HepG2 (cell line): ENCODE measurements around the gene PIAS1.

Experiments
- ARID2 ChIP-seq: sonication (generic); formaldehyde crosslinking; IDR thresholded peaks from 2 replicates; pipeline ENCODE4 v1.8.1; 2022; ENCODE audit warnings: mild to moderate bottlenecking, missing genetic modification reagents, borderline replicate concordance
- FOXC1 ChIP-seq: sonication (generic); formaldehyde crosslinking; IDR thresholded peaks from 2 replicates; pipeline ENCODE4 v1.8.0; 2022; ENCODE audit warnings: mild to moderate bottlenecking, missing genetic modification reagents, borderline replicate concordance
- SMC3 ChIP-seq: IDR thresholded peaks from 2 replicates; pipeline ENCODE4 v1.6.1; 2011; ENCODE audit warnings: low read length, improper control_type of control experiment
- ZNF124 ChIP-seq: sonication (generic); formaldehyde crosslinking; IDR thresholded peaks from 2 replicates; pipeline ENCODE4 v1.4.0; 2020; ENCODE audit warnings: missing genetic modification reagents
- TF ChIP-seq, protein P1 (sequence below): sonication (generic); formaldehyde crosslinking; IDR thresholded peaks from 2 replicates; pipeline ENCODE4 v1.8.0; 2022; ENCODE audit warnings: mild to moderate bottlenecking, missing genetic modification reagents, borderline replicate concordance
- TF ChIP-seq, protein P2 (sequence below): IDR thresholded peaks from 2 replicates; pipeline ENCODE4 v1.6.1; 2012; ENCODE audit warnings: low read length, improper control_type of control experiment

DNA sequence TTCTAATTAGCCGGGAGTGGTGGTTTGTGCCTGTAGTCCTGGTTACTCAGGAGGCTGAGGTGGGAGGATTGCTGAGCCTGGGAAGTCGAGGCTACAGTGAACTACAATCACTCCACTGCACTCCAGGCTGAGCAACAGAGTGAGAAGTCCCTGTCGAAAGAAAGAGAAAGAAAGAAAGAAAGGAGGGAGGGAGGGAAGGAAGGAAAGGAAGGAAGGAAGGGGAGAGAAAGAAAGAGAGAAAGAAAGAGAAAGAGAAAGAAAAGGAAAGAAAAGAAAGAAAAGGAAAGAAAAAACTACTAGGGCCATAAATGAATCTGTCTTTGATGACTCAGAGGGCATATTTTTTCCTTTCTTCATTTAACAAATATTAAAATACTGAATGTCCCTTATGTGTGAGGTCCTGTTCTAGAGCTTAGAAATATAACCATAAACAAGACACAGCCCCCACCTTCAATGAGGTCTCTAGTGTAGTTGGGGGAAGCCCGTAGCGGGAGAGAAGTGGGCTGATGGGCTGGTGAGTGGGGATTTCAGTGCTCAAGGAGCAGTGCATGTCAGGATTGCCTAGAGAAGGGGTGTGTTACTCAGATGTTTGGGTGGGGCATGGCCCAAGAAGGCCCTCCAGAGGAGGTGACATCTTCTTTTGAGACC lies 35.2 kb upstream of the PIAS1 start:
- TF ChIP-seq, protein P1, sequence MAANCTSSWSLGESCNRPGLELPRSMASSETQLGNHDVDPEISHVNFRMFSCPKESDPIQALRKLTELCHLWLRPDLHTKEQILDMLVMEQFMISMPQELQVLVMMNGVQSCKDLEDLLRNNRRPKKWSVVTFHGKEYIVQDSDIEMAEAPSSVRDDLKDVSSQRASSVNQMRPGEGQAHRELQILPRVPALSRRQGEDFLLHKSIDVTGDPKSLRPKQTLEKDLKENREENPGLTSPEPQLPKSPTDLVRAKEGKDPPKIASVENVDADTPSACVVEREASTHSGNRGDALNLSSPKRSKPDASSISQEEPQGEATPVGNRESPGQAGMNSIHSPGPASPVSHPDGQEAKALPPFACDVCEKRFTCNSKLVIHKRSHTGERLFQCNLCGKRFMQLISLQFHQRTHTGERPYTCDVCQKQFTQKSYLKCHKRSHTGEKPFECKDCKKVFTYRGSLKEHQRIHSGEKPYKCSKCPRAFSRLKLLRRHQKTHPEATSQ (CRISPR knock-in tag): no peak
- TF ChIP-seq FOXC1 (CRISPR knock-in tag) (no peak), SMC3 (no peak), ARID2 (CRISPR knock-in tag) (no peak), ZNF124 (CRISPR knock-in tag) (no peak)
- TF ChIP-seq, protein P2, sequence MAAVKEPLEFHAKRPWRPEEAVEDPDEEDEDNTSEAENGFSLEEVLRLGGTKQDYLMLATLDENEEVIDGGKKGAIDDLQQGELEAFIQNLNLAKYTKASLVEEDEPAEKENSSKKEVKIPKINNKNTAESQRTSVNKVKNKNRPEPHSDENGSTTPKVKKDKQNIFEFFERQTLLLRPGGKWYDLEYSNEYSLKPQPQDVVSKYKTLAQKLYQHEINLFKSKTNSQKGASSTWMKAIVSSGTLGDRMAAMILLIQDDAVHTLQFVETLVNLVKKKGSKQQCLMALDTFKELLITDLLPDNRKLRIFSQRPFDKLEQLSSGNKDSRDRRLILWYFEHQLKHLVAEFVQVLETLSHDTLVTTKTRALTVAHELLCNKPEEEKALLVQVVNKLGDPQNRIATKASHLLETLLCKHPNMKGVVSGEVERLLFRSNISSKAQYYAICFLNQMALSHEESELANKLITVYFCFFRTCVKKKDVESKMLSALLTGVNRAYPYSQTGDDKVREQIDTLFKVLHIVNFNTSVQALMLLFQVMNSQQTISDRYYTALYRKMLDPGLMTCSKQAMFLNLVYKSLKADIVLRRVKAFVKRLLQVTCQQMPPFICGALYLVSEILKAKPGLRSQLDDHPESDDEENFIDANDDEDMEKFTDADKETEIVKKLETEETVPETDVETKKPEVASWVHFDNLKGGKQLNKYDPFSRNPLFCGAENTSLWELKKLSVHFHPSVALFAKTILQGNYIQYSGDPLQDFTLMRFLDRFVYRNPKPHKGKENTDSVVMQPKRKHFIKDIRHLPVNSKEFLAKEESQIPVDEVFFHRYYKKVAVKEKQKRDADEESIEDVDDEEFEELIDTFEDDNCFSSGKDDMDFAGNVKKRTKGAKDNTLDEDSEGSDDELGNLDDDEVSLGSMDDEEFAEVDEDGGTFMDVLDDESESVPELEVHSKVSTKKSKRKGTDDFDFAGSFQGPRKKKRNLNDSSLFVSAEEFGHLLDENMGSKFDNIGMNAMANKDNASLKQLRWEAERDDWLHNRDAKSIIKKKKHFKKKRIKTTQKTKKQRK: no peak
